ENCODE results near the gene CRIP2.

GRCh38 chr14:105464501-105464900, 10.1 kb upstream of the CRIP2 start:
- TF ChIP-seq EZH2 (IDR thresholded peaks at IDR 0.05; ENCODE audit: borderline replicate concordance, low read depth, low read length, severe bottlenecking) (no peak), CTCF (IDR thresholded peaks at IDR 0.05; ENCODE audit: borderline replicate concordance, extremely low read depth, low read length, poor library complexity, severe bottlenecking) (no peak)
